ENCODE measurements around the gene GLI3.

GLI3 gene

GRCh38 chr7:42071372-42072261, 165.4 kb downstream of the GLI3 start:
- DNase-seq = no peak

DNA sequence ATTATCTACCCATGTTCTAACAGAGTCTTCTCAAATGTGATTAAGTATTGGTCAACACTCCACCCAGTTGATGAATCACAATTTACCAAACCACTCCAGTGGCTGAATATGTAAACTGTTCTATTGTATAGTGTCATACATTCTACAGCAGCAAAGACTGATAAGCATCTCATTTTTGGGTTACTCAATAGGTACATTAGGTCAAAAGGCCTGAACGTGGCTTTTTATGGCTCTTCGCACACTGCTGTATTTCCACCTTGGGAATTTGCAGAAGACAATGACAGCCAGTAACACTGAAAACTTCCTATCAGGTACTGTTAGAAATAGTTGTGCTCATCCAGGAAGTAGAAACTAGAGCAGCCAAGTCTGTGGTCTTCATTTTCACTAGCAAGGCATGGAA, 166.9 kb downstream of the GLI3 start:
- DNase-seq = no peak

DNA sequence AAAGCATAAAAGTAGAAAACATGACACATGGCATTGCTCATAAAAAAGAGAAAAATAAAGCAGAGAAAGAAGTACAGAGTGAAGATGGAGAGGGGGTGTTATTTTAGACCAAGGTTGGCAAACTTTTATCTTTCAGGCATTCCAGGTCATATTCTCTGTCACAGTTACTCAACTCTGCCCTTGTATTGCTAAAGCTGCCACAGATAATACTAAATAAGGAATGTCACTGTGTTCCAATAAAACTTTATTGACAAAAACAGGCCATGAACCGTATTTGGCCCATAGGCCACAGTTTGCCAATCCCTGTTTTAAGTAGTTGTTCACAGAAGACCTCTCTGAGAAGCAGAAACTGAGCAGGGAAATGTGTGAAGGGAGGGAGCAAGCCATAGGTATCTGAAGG, 167.4 kb downstream of the GLI3 start:
- DNase-seq = no peak

- DNase-seq = no peak
Measured at GRCh38 chr7:42068554-42069280, 168.3 kb downstream of the GLI3 start.

DNA sequence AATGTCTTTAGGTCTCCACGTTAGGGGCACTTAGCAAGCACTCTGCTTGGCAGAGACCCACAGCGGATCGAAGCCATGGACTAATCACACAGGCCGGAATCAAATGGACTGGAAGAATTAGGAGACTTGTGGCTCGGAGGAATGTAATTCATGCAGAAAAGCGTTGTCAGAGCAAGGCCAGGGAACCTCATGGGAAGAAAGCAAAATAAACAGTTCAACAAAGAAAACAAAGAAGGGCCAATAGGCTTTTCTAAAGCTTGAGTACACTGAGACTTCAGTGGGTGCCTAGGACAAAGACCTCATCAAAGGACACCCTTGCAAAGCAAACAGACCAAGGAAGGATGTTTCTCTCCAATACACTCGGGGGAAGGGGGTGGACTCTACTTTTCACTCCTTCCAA, 171.1 kb downstream of the GLI3 start:
- no peak for DNase-seq

- no peak for DNase-seq
Measured at GRCh38 chr7:42065015-42065414, 172.0 kb downstream of the GLI3 start.

GRCh38 chr7:42064534-42064933, 172.5 kb downstream of the GLI3 start:
- no peak for DNase-seq

DNA sequence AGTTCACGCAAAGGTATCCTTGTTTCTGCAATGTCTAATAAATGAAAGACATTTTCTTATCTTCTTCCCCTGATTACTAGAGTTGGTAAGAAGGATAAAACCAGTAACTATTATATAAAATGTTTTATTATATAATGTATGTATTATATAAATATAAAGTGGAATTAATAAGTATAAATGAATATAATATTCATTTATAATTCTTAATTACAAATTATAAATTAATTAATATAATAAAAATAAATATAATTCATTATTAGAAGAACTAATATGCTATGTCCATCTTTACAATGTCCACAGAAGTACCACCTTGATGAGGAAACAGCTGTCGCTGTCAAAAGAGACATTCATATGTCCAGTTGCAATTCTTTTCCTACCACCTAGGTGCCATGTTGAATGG, 177.7 kb downstream of the GLI3 start:
- no peak for DNase-seq

DNA sequence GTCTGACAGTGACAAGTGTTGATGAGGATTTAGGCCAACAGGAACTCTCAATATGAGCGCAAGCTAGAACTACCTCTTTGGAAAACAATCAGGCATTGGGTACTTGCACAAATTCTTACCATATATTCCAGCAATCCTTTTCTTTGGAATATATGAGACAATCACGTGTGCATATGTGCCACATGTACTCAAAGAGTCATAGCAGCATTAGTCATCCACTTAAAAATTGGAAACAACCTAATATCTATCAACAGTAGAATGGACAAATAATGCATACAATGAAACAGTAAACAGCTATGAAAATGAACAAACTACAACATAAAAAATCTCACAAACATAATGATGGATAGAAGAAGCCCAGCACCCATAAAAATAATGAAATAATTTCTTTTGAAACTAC, 179.7 kb downstream of the GLI3 start:
- no peak for DNase-seq

DNA sequence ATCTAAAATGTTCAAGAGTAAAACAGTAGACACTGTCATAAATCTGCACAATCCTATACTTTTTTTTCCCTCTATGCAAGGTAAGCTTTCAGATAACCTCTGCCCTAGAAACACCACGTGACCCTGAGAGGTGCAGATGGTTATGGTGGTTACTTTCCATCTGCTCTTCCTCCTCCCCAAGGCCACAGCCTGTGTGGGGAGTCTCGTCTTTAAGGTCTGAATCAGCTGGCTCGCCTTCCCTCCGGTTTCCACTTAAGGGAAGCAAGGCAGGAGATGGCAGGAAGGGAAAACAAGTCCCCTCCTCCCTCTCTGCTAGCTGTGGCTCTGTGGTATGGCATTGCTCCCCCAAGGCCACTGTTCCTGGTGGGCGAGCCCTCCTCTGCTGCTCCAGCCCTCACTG, 181.8 kb downstream of the GLI3 start:
- DNase-seq = no peak

DNA sequence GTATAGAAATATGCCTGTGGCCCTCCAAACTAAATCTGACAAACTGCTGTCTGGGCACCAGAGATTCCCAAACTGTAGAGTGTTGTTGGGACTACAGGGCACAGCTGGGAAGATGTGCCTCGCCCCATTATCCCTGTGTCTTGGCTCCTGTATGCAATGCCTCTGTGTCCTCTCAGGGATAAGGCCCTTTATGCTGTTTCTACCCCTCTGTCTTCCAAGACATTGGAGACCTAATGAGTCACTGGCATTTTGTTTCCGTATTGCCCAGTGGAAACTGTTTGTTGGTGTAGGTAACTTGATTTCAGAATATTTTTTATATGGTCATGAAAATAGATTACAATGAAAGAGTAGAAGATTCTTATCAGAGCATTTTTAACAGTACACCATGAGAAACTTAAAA, 183.2 kb downstream of the GLI3 start:
- DNase-seq = no peak

GRCh38 chr7:42049761-42050160, 187.2 kb downstream of the GLI3 start:
- no peak for DNase-seq

DNA sequence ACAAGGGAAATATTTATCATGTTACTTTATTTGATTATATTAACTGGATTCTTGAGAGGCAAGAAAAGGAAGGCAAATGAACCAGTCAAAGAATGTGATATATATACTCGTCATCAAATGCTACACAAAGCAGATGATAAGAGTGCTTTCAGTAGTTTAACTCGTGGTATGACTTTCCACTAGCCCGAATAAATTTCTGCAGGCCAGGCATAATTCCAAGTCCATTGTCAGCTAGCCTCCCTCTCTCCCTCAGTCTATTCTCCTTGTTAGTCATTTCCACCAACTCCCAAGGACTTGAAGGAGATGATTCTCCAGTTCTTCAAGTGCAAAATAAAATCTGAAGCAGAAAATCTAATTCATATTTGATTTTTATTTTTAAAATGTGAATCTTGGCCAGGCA, 190.5 kb downstream of the GLI3 start:
- DNase-seq = no peak

GRCh38 chr7:42045961-42046360, 191.0 kb downstream of the GLI3 start:
- no peak for DNase-seq

DNA sequence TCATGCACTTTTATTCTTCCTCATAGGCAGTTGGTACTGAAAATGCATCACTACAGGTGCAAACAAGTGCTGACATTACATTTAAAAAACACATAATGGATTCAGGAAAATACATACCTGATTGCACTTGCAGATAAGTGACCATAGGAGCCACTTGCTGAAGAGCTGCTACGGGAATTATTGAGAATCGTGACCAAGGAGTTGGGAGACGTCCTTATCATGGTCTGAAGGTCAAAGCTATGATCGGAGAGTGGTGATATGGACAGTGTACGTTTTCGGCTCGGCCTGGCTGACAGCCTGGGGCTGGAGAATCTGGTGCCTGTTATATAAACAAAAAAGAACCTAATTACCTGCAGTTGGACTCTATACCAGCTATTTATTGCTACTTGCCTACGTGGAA, 197.1 kb downstream of the GLI3 start:
- DNase-seq = no peak

DNA sequence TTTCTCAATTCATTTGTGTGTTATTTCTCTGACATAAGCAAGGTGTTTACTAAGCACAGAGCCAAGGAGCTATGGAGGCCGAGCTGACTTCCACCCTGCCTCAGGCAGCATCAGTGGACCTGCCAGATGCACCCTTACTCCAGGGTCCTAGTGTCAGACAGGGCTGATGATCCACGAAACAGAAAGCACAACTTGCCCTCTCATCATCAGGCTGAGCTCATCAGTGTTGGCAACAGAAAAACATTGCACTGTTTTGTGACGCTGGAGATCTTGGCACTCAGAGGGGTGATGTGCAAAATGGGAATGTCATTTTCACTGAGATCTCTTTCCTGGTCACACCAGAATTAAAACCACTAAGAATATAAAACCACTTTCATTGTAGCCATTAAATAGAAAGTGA, 201.8 kb downstream of the GLI3 start:
- no peak for DNase-seq

- no peak for DNase-seq
Measured at GRCh38 chr7:42033480-42033879, 203.5 kb downstream of the GLI3 start.

DNA sequence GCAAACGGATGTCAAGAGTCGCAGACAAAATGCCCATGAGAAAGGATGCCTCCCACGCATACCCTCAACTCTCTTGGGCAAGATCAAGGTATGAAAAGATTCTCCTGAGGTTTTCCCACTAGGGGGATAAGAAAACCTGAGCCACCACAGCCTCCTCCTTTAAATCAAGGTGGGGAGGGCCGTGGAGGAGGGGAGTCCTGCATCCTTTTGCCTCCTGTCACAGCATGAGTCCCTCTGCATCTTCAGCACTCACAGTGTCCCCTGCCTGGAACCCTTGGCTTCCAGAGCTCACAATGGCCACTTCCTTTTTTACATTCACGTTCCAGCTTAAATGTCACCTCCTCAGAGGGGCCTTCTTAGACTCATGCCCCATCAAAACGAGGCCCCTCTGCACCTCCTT, 207.6 kb downstream of the GLI3 start:
- no peak for DNase-seq

DNA sequence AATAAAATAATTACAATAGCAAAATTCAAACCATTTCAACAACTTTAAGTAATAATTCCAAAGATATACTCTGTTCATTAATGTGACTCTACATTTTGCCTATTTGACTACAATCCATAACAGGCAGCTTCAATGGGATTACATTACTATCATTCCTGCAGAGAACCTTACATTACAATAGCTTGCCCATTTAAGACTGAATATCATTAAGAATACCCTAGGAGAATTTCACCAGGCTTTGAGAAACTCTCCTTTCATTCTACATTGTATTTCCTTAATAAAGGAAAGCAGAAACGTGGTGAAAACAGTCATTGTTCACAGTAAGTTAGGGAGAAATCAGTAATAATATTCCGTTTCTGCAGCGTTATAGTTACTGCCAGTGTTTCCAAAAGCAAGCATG, 209.5 kb downstream of the GLI3 start:
- no peak for DNase-seq

GRCh38 chr7:42026622-42027197, 210.3 kb downstream of the GLI3 start:
- DNase-seq = no peak

DNA sequence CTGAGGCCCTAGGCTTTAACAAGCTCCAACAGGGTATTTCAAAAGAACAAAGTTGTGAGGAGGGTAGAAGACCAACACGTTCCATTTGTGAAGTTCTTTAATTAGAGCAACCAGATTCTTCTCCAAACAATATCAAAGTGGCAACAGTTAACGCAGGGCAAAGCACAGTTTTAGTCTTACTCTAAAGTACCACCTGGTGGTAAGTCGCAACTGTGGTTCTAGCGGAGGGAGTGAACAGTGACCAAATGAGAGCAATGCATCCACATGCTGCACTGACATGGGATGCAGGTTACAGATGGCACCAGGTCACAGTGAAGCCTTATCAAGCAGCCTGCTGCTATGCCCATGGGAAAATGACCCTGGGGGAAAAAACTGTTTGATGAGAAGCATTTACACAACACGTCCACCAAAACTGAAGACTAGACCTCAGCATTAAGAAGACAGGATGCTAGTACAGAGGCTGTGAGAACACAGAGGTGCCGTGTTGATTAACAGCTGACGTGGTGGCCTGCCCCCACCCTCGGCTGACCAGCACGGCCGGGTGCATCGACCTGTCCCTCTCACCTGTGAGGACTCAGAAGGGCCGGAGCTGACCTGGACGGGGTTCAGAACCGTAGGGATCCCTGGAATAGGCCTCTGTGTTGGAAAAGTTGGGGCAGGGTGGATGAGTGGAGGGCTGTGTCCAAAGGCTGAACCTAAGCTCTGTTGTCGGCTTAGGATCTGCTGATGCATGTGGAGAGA, 211.2 kb downstream of the GLI3 start:
- DNase-seq = no peak

GRCh38 chr7:42024537-42024936, 212.5 kb downstream of the GLI3 start:
- no peak for DNase-seq

GRCh38 chr7:42023262-42023661, 213.7 kb downstream of the GLI3 start:
- DNase-seq = no peak

Measured in activated CD4-positive, alpha-beta T cell treated with anti-CD3 and anti-CD28 coated beads for 1 hour (primary cell).